Caco-2 (cell line): Measurements from ENCODE around the gene CS. TPM values are rescaled to one million over a fixed set of nuclear protein-coding genes. Genes with fewer than 3 reads are reported as not detected.

Experiments used
- BruUV-seq: library from RNA; stranded (reverse); fragments of 400-500 nt; replicated peaks from 2 replicates; lab custom pipeline; 2021; lab: Mats Ljungman, UMichigan
- CTCF ChIA-PET: fragments of 300-600 bp; sonication (Branson Sonifier 250); formaldehyde crosslinking; loops from one replicate; lab custom pipeline; 2022; ENCODE audit warnings: antibody characterized with exemption; lab: Charles Lee
- POLR2A ChIA-PET: fragments of 300-600 bp; sonication (Branson Sonifier 250); formaldehyde crosslinking; loops from one replicate; lab custom pipeline; 2022; ENCODE audit warnings: antibody characterized with exemption; lab: Charles Lee
- DNase-seq, 2 experiments: peaks; one replicate each; pipeline versions ENCODE4 v3.0.0 to v3.0.0-alpha.2; 2020 to 2022
- H3K27me3 ChIP-seq: replicated peaks from 2 replicates; pipeline ENCODE4 v1.6.0; 2011; ENCODE audit warnings: low read length; ENCODE audit not compliant: control insufficient read depth, insufficient read depth
- H3K36me3 ChIP-seq: 2 replicates; pipeline ENCODE4 v1.5.1; 2011; ENCODE audit warnings: low read length; ENCODE audit not compliant: control insufficient read depth, insufficient read depth
- H3K4me1 ChIP-seq: fragments of 250-450 bp; sonication (Bioruptor Pico); 2 replicates; pipeline ENCODE4 v1.5.1; 2020; ENCODE audit warnings: mild to moderate bottlenecking
- H3K4me3 ChIP-seq: 2 replicates; pipeline ENCODE4 v1.5.1; 2011; ENCODE audit warnings: low read depth, mild to moderate bottlenecking, control low read depth, low read length
- H3K9me3 ChIP-seq: fragments of 250-450 bp; sonication (Bioruptor Pico); 2 replicates; pipeline ENCODE4 v1.5.1; 2020; ENCODE audit warnings: mild to moderate bottlenecking, moderate library complexity
- H3K27ac Mint-ChIP-seq: one replicate; pipeline ENCODE4 v1.8.0; 2022; ENCODE audit warnings: mixed read lengths; ENCODE audit not compliant: unreplicated experiment
- H3K27me3 Mint-ChIP-seq: one replicate; pipeline ENCODE4 v1.8.0; 2022; ENCODE audit warnings: mixed read lengths; ENCODE audit not compliant: insufficient read depth, unreplicated experiment
- H3K36me3 Mint-ChIP-seq: one replicate; pipeline ENCODE4 v1.8.0; 2022; ENCODE audit warnings: mild to moderate bottlenecking, mixed read lengths; ENCODE audit not compliant: insufficient read depth, unreplicated experiment
- H3K4me1 Mint-ChIP-seq: one replicate; pipeline ENCODE4 v1.8.0; 2022; ENCODE audit warnings: low read depth, mixed read lengths; ENCODE audit not compliant: unreplicated experiment
- H3K4me3 Mint-ChIP-seq: one replicate; pipeline ENCODE4 v1.8.0; 2022; ENCODE audit warnings: mild to moderate bottlenecking, moderate library complexity, mixed read lengths; ENCODE audit not compliant: unreplicated experiment
- H3K9me3 Mint-ChIP-seq: one replicate; pipeline ENCODE4 v1.8.0; 2022; ENCODE audit warnings: mixed read lengths; ENCODE audit not compliant: unreplicated experiment
- intact Hi-C: fragments of 100-400 bp; cut with micrococcal nuclease; formaldehyde crosslinking; loops from one replicate; pipeline ENCODE4 v1.10.0; 2022; ENCODE audit not compliant: unreplicated experiment
- total RNA-seq: library from RNA; stranded (reverse); gene quantifications from 2 replicates; pipeline ENCODE4 v1.2.3, GENCODE V29; 2022
- TF ChIP-seq, protein P1 (sequence below), 2 experiments: fragments of 200-600 bp in 1 of 2; IDR thresholded peaks; 1 replicate in 1 of 2; 2 replicates in 1 of 2; pipeline versions ENCODE4 v1.5.1 to v1.8.0; 2011 to 2022; ENCODE audit warnings: antibody characterized with exemption in 1 of 2, control low read depth in 1 of 2, inconsistent platforms in 1 of 2, low read depth in 1 of 2, low read length in 1 of 2, mild to moderate bottlenecking in 1 of 2, moderate library complexity in 1 of 2; ENCODE audit not compliant: insufficient read depth in 1 of 2, severe bottlenecking in 1 of 2, unreplicated experiment in 1 of 2

CS gene
- total RNA-seq, 1 experiment from 2014 or later = 241 TPM

DNA sequence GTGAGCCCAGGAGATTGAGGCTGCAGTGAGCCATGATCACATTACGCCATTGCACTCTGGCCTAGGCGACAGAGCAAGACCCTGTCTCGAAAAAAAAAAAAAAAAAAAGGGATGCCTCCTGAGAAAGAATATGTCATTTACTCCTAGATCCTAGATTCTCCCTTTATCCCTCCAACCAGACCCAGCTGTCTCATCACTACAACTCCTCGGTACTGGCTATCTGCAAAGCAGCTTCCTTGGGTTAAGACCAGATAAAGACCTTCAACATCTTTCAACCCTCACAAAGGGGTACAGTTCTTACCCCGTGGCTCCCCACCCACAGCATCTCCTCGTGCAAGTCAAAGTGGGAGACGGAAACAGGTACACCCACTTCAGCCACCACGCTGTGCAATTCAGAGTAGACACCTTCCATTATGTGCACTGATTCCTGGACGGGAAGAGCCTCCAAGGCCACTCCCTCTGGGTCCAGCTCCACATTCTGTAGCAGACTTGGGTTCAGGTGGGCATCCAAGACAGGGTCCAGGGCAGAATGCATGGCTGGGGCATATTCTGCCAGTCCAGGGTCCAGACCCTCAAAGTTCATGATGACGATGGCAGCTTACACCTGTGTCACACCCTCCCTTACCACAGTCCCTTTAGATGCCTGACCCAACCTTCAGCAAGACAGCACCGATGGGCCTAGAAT lies 32.5 kb upstream of the CS start:
- peak overlapping the region; percentile 99 for H3K27ac Mint-ChIP-seq
- DNase-seq = no peak
- Histone ChIP-seq H3K27me3 (no peaks in the 10 kb centered on the region), H3K9me3 (no peaks in the 10 kb centered on the region), H3K4me1 (peaks cover 23% of the 10 kb centered on the region), H3K4me3 (peak overlapping the region; percentile 63), H3K36me3 (no peaks in the 10 kb centered on the region)
- peaks cover 13% of the 10 kb centered on the region for H3K36me3 Mint-ChIP-seq
- TF ChIP-seq, protein P1, sequence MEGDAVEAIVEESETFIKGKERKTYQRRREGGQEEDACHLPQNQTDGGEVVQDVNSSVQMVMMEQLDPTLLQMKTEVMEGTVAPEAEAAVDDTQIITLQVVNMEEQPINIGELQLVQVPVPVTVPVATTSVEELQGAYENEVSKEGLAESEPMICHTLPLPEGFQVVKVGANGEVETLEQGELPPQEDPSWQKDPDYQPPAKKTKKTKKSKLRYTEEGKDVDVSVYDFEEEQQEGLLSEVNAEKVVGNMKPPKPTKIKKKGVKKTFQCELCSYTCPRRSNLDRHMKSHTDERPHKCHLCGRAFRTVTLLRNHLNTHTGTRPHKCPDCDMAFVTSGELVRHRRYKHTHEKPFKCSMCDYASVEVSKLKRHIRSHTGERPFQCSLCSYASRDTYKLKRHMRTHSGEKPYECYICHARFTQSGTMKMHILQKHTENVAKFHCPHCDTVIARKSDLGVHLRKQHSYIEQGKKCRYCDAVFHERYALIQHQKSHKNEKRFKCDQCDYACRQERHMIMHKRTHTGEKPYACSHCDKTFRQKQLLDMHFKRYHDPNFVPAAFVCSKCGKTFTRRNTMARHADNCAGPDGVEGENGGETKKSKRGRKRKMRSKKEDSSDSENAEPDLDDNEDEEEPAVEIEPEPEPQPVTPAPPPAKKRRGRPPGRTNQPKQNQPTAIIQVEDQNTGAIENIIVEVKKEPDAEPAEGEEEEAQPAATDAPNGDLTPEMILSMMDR (IDR thresholded peaks at IDR 0.05; ENCODE audit: insufficient read depth in 1 of 2, low read depth in 1 of 2, low read length in 1 of 2, severe bottlenecking in 1 of 2, unreplicated experiment in 1 of 2) = no peak
- H3K9me3 Mint-ChIP-seq = no peaks in the 10 kb centered on the region
- ChIA-PET CTCF (interaction anchor here (0.5 to 1.1 kb wide), 2 partner anchors 17 to 165 kb away, joined by 3 to 4 read pairs; partner anchors contain the start of gene CNPY2), POLR2A (interaction anchor here (0.5 to 1.3 kb wide), 4 partner anchors 21 to 132 kb away, joined by 3 to 9 read pairs (median 3); partner anchors contain the start of genes STAT2 and TIMELESS)
- H3K4me1 Mint-ChIP-seq = peaks cover 8% of the 10 kb centered on the region
- intact Hi-C loops = loop anchor here (1.0 to 5.0 kb wide), 2 partner anchors 16 to 115 kb away; partner anchors contain the start of gene TIMELESS
- no peaks in the 10 kb centered on the region for H3K27me3 Mint-ChIP-seq
- no TSS peak for BruUV-seq
- peak overlapping the region; percentile 98 for H3K4me3 Mint-ChIP-seq

DNA sequence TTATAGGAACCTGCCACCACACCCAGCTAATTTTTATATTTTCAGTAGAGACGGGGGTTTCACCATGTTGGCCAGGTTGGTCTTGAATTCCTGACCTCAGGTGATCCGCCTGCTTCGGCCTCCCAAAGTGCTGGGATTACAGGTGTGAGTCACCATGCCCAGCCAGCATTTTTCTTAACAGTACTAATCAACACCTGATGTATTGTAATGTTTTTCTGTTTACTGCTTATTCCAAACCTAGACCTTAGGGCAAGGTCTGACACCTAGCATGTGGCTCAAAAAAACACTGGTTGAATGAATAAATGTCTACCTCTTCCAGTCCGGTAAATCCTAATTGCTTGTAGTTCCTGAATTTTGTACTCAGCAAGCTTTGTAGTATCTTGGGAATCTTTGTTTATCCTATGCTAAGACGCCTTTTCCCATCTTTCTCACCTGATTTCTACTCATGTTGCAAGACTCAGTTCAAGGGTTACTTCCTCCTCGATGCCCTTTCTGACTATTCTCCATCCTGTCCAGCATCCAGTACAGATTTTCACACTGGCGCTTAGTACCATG lies 30.9 kb upstream of the CS start:
- CTCF ChIA-PET = no interaction called here
- Mint-ChIP-seq H3K27ac (no peak overlapping the region), H3K27me3 (no peaks in the 10 kb centered on the region), H3K36me3 (peaks cover 13% of the 10 kb centered on the region), H3K4me1 (no peaks in the 10 kb centered on the region), H3K9me3 (no peaks in the 10 kb centered on the region), H3K4me3 (no peak overlapping the region)
- Histone ChIP-seq H3K27me3 (no peaks in the 10 kb centered on the region), H3K36me3 (no peaks in the 10 kb centered on the region), H3K4me3 (no peak overlapping the region), H3K9me3 (no peaks in the 10 kb centered on the region), H3K4me1 (peaks cover 23% of the 10 kb centered on the region)
- intact Hi-C loops = loop anchor here (5.0 kb wide), 1 partner anchor 116 kb away; the partner anchor contains the start of gene TIMELESS
- POLR2A ChIA-PET = no interaction called here
- TF ChIP-seq, protein P1 (IDR thresholded peaks at IDR 0.05; ENCODE audit: insufficient read depth in 1 of 2, low read depth in 1 of 2, low read length in 1 of 2, severe bottlenecking in 1 of 2, unreplicated experiment in 1 of 2) = no peak
- BruUV-seq = no TSS peak
- no peak for DNase-seq

DNA sequence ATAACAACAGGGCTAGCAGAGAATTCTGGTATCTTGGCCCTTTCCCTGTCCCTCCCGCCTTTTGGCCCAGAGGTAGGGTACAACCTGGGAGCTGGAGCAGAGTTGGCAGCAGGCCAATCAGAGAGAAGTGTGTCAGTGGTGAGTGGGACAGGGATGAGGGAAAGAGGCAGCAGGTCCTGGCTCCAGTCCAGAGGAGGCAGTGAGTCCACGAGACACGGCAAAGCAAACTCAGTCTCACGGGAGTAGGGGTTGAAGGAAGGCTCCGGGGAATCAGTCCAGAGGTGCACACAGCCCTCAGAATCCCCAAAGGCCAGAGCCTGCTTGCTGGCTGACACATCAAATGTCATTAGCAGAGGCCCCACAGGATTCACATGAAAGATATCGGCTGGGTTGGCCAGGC lies 26.4 kb upstream of the CS start:
- TF ChIP-seq, protein P1 (IDR thresholded peaks at IDR 0.05; ENCODE audit: insufficient read depth in 1 of 2, low read depth in 1 of 2, low read length in 1 of 2, severe bottlenecking in 1 of 2, unreplicated experiment in 1 of 2) = no peak
- DNase-seq = no peak
- H3K27me3 Mint-ChIP-seq = no peaks in the 10 kb centered on the region
- H3K4me3 ChIP-seq = no peak overlapping the region
- no peaks in the 10 kb centered on the region for H3K4me1 Mint-ChIP-seq
- H3K9me3 Mint-ChIP-seq = no peaks in the 10 kb centered on the region
- no peak overlapping the region for H3K27ac Mint-ChIP-seq
- no peaks in the 10 kb centered on the region for H3K36me3 ChIP-seq
- H3K4me3 Mint-ChIP-seq = no peak overlapping the region
- H3K9me3 ChIP-seq = no peaks in the 10 kb centered on the region
- ChIA-PET POLR2A (no interaction called here), CTCF (no interaction called here)
- no peaks in the 10 kb centered on the region for H3K36me3 Mint-ChIP-seq
- H3K4me1 ChIP-seq = peaks cover 8% of the 10 kb centered on the region; the same call in 1 of the 2 replicates
- BruUV-seq = no TSS peak
- intact Hi-C loops = no loop called here
- no peaks in the 10 kb centered on the region for H3K27me3 ChIP-seq
